HG02870 (cell line): ENCODE measurements around the gene DOCK7.
"Not testable (repeated sequence)": the region's sequence is repeated elsewhere in the genome, so short reads cannot be mapped to it uniquely, and the experiment has no call there.

Experiments
- ATAC-seq: cut with Tn5 transposase; IDR thresholded peaks from one replicate; pipeline ENCODE4 v1.9.1; 2021; ENCODE audit warnings: mild to moderate bottlenecking, moderate library complexity; ENCODE audit not compliant: unreplicated experiment

The DOCK7 gene

GRCh38 chr1:62544570-62544969 lies 143.6 kb downstream of the DOCK7 start:
- ATAC-seq = no peak

GRCh38 chr1:62541048-62541447 lies 147.1 kb downstream of the DOCK7 start:
- ATAC-seq = no peak

GRCh38 chr1:62539028-62539447 lies 149.1 kb downstream of the DOCK7 start:
- ATAC-seq = no peak

- no peak for ATAC-seq
Measured at GRCh38 chr1:62536865-62537264, 151.3 kb downstream of the DOCK7 start.

GRCh38 chr1:62530516-62531154 lies 157.6 kb downstream of the DOCK7 start:
- no peak for ATAC-seq

GRCh38 chr1:62529227-62529626 lies 159.0 kb downstream of the DOCK7 start:
- no peak for ATAC-seq

GRCh38 chr1:62528015-62528414 lies 160.2 kb downstream of the DOCK7 start:
- no peak for ATAC-seq

GRCh38 chr1:62527346-62527745 lies 160.8 kb downstream of the DOCK7 start:
- not testable (repeated sequence) for ATAC-seq

GRCh38 chr1:62523860-62524259 lies 164.3 kb downstream of the DOCK7 start:
- no peak for ATAC-seq

GRCh38 chr1:62516600-62516999 lies 171.6 kb downstream of the DOCK7 start:
- no peak for ATAC-seq

- no peak for ATAC-seq
Measured at GRCh38 chr1:62514746-62515423, 173.3 kb downstream of the DOCK7 start.

- no peak for ATAC-seq
Measured at GRCh38 chr1:62513013-62513412, 175.2 kb downstream of the DOCK7 start.

- no peak for ATAC-seq
Measured at GRCh38 chr1:62509028-62509427, 179.2 kb downstream of the DOCK7 start.

- ATAC-seq = no peak
Measured at GRCh38 chr1:62508187-62508758, 179.9 kb downstream of the DOCK7 start.

- ATAC-seq = no peak
Measured at GRCh38 chr1:62500210-62500609, 188.0 kb downstream of the DOCK7 start.

GRCh38 chr1:62494137-62494536 lies 194.0 kb downstream of the DOCK7 start:
- no peak for ATAC-seq

- no peak for ATAC-seq
Measured at GRCh38 chr1:62493656-62494055, 194.5 kb downstream of the DOCK7 start.

GRCh38 chr1:62492521-62492920 lies 195.7 kb downstream of the DOCK7 start:
- no peak for ATAC-seq

GRCh38 chr1:62487956-62488355 lies 200.2 kb downstream of the DOCK7 start:
- no peak for ATAC-seq

- no peak for ATAC-seq
Measured at GRCh38 chr1:62484824-62485468, 203.2 kb downstream of the DOCK7 start.

GRCh38 chr1:62481681-62482080 lies 206.5 kb downstream of the DOCK7 start:
- no peak for ATAC-seq
